ENCODE data around the gene LTO1.

The LTO1 gene

DNA sequence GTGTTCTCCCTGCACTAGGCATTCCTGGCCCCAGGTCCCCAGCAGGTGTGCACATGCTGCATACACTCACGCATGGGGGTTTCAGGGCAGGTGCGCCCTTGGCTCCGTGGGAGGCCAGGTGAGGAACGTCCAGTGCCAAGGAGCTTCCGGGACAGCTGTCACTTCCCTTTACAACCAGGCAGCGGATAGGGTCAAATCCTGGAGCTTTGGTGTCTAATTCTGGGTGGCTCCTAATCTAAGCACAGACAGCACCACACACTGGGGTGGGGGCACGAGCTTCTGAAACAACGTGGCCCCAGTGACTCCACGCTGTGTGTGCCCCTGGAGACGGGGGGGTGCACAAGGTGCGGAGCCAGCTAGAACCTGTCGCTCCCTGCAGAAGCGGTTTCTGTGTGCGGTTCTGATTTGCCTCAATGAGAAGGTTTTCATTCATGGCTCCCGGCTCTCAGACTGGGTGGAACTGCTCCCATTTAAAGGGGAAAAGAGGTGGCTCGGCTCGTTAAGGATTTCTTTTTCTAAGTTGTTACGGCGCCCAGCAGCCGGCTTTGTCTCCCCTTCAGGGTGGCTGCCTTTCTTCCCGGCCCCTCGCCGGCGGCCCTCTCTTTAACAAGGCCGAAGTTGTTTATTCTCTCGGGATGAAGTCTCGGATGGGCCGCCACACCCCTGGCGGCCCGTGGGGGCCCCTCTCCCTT lies 29.2 kb downstream of the LTO1 start:
- Histone ChIP-seq H3K4me3 (ENCODE audit: insufficient read depth, low read depth, low read length, poor library complexity, severe bottlenecking) (no peak overlapping the region), H3K27me3 (replicated peaks; ENCODE audit: control insufficient read depth, insufficient read depth, low read length, poor library complexity, severe bottlenecking) (peaks cover 10% of the 10 kb centered on the region), H3K4me1 (ENCODE audit: control insufficient read depth, insufficient read depth, low read length, poor library complexity, severe bottlenecking) (peaks cover 20% of the 10 kb centered on the region), H3K36me3 (ENCODE audit: control insufficient read depth, insufficient read depth, low read length) (no peaks in the 10 kb centered on the region), H3K27ac (ENCODE audit: insufficient read depth, low read length, poor library complexity, severe bottlenecking) (no peak overlapping the region), H3K9me3 (ENCODE audit: control insufficient read depth, low read length) (no peaks in the 10 kb centered on the region)
- DNase-seq = no peak

DNA sequence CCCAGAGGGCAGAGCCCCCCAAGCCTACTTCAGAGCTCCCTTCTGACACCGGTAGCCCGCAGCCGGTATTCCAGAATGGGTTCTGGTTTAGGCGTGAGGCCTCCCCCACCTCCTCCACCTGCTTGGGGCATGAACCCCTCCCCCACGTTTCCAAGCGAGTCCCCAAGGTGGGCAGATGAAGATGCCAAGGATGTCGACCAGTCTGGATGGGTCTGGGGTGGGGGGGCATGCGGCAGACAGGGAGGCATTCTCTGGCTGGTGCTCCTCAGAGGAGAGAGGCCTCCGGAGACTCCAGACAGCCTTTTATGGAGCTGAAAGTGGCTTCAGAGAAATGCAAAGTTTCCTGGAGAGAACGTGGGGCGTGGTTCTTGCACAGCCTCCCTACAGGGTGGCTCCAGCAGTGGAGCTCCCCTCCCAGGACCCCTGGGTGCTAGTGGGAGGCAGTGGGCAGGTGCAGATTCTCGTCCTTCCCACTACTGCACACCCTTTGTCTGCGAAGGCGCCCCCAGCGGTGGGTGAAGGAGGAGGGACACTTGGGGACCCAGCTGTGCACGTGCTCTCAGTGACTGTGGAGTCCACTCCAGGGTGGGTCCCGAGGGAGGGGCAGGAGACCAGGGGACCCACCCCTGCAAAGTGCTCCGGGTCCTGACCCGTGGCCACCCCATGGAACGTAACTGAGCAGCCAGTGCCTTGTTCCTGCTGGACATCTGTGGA lies 30.0 kb downstream of the LTO1 start:
- Histone ChIP-seq H3K9me3 (ENCODE audit: control insufficient read depth, low read length) (no peaks in the 10 kb centered on the region), H3K27me3 (replicated peaks; ENCODE audit: control insufficient read depth, insufficient read depth, low read length, poor library complexity, severe bottlenecking) (peaks cover 17% of the 10 kb centered on the region), H3K4me1 (ENCODE audit: control insufficient read depth, insufficient read depth, low read length, poor library complexity, severe bottlenecking) (peaks cover 27% of the 10 kb centered on the region), H3K27ac (ENCODE audit: insufficient read depth, low read length, poor library complexity, severe bottlenecking) (no peak overlapping the region), H3K4me3 (ENCODE audit: insufficient read depth, low read depth, low read length, poor library complexity, severe bottlenecking) (no peak overlapping the region), H3K36me3 (ENCODE audit: control insufficient read depth, insufficient read depth, low read length) (no peaks in the 10 kb centered on the region)
- DNase-seq = no peak

DNA sequence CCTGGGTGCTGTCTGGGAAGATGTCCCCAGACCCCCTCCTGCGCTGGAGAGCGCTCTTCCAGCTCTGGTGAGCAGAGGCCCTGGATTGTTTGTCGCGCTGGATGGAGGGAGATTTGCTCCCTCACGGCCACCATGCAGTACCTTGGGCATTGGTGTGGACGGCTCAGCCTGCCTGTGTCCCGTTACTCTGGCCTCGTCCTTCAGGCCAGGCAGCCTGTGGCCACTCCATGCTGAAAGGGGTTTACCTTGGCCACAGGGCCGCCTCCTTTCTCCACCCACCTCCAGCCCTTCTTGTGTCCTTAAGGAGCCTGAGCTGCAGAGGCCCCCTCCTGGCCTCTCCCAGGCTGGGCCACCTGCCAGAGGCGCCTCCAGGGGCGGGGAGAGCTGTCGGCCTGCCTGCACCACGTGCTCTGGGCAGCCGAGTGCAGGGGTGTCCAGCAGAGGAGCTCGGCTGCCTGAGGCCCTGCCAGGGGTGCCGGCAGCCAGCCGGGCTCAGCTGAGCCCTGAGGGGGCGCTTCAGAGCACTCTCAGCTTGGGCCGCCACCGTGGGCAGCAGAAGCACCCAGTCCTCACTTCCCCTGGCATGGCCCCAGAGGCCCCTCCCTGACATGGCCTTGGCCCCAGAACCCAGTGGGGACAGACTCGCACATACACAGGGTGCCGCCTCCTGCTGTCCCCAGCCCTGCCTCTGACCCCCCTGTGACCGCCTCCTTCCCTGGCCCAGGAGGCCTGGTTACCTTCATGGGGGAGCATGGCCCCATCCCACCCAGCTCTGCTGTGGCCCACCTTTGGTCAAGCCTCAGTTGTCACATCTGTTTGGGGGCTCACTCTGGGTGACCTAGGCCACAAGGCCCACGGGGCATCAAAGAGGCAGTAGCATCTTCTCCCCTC lies 30.8 kb downstream of the LTO1 start:
- Histone ChIP-seq H3K36me3 (ENCODE audit: control insufficient read depth, insufficient read depth, low read length) (no peaks in the 10 kb centered on the region), H3K27me3 (replicated peaks; ENCODE audit: control insufficient read depth, insufficient read depth, low read length, poor library complexity, severe bottlenecking) (peaks cover 25% of the 10 kb centered on the region), H3K4me1 (ENCODE audit: control insufficient read depth, insufficient read depth, low read length, poor library complexity, severe bottlenecking) (peaks cover 34% of the 10 kb centered on the region), H3K27ac (ENCODE audit: insufficient read depth, low read length, poor library complexity, severe bottlenecking) (no peak overlapping the region), H3K4me3 (ENCODE audit: insufficient read depth, low read depth, low read length, poor library complexity, severe bottlenecking) (no peak overlapping the region), H3K9me3 (ENCODE audit: control insufficient read depth, low read length) (no peaks in the 10 kb centered on the region)
- no peak for DNase-seq

DNA sequence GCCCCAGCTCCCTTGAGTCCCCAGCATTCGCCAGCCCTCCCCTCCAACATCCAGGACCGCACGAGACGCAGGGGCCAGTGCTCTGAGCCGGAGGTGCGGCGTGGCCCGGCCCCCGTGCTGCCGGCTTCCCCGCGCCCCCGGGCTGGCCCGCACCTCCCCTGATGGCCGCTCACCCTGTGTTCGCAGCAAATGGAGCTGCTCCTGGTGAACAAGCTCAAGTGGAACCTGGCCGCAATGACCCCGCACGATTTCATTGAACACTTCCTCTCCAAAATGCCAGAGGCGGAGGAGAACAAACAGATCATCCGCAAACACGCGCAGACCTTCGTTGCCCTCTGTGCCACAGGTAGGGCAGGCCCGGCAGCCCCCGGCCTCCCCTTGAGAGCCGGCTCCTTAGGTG lies 31.5 kb downstream of the LTO1 start:
- Histone ChIP-seq H3K27ac (ENCODE audit: insufficient read depth, low read length, poor library complexity, severe bottlenecking) (no peak overlapping the region), H3K4me3 (ENCODE audit: insufficient read depth, low read depth, low read length, poor library complexity, severe bottlenecking) (no peak overlapping the region), H3K4me1 (ENCODE audit: control insufficient read depth, insufficient read depth, low read length, poor library complexity, severe bottlenecking) (peaks cover 41% of the 10 kb centered on the region), H3K36me3 (ENCODE audit: control insufficient read depth, insufficient read depth, low read length) (no peaks in the 10 kb centered on the region), H3K9me3 (ENCODE audit: control insufficient read depth, low read length) (no peaks in the 10 kb centered on the region), H3K27me3 (replicated peaks; ENCODE audit: control insufficient read depth, insufficient read depth, low read length, poor library complexity, severe bottlenecking) (peaks cover 31% of the 10 kb centered on the region)
- no peak for DNase-seq

DNA sequence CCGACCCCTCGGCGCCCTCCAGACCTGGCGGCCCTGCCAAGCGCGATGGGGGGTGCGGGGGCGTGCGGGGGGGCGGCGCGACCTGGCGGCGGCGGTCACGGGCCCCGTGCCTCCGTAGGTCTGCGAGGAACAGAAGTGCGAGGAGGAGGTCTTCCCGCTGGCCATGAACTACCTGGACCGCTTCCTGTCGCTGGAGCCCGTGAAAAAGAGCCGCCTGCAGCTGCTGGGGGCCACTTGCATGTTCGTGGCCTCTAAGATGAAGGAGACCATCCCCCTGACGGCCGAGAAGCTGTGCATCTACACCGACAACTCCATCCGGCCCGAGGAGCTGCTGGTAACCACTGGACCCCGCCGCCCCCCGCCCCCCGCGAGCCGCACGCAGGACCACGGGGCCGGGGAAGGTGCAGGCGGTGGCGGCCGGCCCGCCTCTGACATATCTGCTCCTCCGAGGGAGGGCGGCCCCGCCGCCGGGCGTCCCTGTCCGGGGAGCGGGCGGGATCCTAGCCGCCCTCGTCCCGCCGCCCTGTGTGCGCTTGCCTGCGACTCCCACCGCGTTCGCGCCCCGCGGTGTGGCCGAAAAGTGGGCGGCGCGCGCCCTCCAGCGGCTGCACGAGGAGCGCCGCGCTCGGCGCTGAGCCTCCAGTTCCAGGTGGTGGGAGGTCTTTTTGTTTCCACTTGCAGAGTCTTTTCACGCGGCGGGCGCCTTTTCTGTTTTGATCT lies 32.1 kb downstream of the LTO1 start:
- no peak overlapping the region for H3K27ac ChIP-seq (ENCODE audit: insufficient read depth, low read length, poor library complexity, severe bottlenecking)
- H3K9me3 ChIP-seq (ENCODE audit: control insufficient read depth, low read length) = no peaks in the 10 kb centered on the region
- H3K4me1 ChIP-seq (ENCODE audit: control insufficient read depth, insufficient read depth, low read length, poor library complexity, severe bottlenecking) = peaks cover 46% of the 10 kb centered on the region
- H3K27me3 ChIP-seq (replicated peaks; ENCODE audit: control insufficient read depth, insufficient read depth, low read length, poor library complexity, severe bottlenecking) = peaks cover 37% of the 10 kb centered on the region
- peak; percentile 48 to 61 (median 50) for DNase-seq
- H3K36me3 ChIP-seq (ENCODE audit: control insufficient read depth, insufficient read depth, low read length) = no peaks in the 10 kb centered on the region
- H3K4me3 ChIP-seq (ENCODE audit: insufficient read depth, low read depth, low read length, poor library complexity, severe bottlenecking) = peak overlapping the region; percentile 73

DNA sequence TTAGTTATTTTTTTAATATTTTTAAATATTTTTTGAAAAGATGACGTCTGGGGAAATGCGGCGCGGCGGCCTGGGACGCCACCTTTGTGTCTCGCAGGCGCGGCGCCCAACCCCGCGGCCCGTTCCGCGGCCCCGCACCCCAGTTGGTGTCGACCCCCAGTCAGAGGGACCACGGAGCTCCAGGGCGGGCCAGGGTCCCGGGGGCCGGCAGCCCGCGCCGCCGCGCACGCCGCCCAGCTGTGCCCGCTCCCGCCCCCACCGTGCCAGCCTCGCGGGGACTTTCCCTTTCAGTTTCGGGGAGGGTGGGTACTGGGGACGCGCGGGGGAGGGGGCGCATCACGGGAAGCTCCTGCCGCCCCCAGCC lies 32.6 kb downstream of the LTO1 start:
- peaks cover 52% of the 10 kb centered on the region for H3K4me1 ChIP-seq (ENCODE audit: control insufficient read depth, insufficient read depth, low read length, poor library complexity, severe bottlenecking)
- peak overlapping the region; percentile 73 for H3K4me3 ChIP-seq (ENCODE audit: insufficient read depth, low read depth, low read length, poor library complexity, severe bottlenecking)
- no peak overlapping the region for H3K27ac ChIP-seq (ENCODE audit: insufficient read depth, low read length, poor library complexity, severe bottlenecking)
- DNase-seq = peak in 1 of 3 donors; percentile 11
- H3K36me3 ChIP-seq (ENCODE audit: control insufficient read depth, insufficient read depth, low read length) = no peaks in the 10 kb centered on the region
- no peaks in the 10 kb centered on the region for H3K9me3 ChIP-seq (ENCODE audit: control insufficient read depth, low read length)
- peaks cover 43% of the 10 kb centered on the region for H3K27me3 ChIP-seq (replicated peaks; ENCODE audit: control insufficient read depth, insufficient read depth, low read length, poor library complexity, severe bottlenecking)

DNA sequence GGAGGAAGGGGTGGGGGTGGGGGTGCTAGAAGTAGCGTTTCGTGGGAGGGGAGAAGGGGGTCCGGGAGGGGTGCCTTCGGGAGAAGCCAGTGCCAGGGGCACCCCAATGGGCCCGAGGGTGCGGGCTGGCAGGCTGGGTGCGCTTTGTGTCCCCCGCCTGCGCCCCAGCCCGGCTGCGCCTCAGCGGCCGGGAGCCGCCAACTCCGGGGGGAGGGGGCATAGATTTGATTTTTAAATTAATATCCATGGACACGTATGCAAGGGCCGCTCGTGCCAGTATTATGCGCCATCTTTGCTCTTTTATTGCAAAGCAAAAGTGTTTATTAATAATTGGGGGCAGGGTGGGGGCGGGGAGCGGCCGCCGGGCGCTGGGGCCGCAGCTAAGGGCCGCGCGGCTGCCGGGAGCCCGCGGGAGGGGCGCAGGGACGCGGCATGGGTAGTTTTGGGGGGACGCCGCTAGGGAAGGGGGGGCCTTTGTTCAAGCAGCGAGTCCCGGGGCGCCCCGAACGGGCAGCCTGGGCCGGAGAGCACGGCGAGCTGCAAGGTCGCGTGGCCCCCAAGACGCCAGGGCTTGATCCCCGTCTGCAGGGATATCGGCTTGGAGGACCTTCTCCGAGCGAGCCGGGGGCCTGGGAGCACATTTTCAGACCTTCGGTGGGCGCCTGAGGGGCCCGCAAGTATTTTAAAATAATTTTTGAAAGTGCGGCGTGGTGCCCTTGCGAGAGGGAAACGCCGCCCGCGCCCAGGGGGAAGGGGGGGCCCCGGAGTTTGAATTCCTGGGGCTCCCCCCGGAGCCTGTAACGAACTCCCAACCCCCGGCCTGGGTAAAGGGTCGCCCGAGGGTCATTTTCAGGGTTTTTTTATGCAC lies 33.2 kb downstream of the LTO1 start:
- Histone ChIP-seq H3K27ac (ENCODE audit: insufficient read depth, low read length, poor library complexity, severe bottlenecking) (no peak overlapping the region), H3K4me3 (ENCODE audit: insufficient read depth, low read depth, low read length, poor library complexity, severe bottlenecking) (peak overlapping the region; percentile 73), H3K9me3 (ENCODE audit: control insufficient read depth, low read length) (no peaks in the 10 kb centered on the region), H3K36me3 (ENCODE audit: control insufficient read depth, insufficient read depth, low read length) (no peaks in the 10 kb centered on the region), H3K27me3 (replicated peaks; ENCODE audit: control insufficient read depth, insufficient read depth, low read length, poor library complexity, severe bottlenecking) (peaks cover 48% of the 10 kb centered on the region), H3K4me1 (ENCODE audit: control insufficient read depth, insufficient read depth, low read length, poor library complexity, severe bottlenecking) (peaks cover 58% of the 10 kb centered on the region)
- DNase-seq = no peak

DNA sequence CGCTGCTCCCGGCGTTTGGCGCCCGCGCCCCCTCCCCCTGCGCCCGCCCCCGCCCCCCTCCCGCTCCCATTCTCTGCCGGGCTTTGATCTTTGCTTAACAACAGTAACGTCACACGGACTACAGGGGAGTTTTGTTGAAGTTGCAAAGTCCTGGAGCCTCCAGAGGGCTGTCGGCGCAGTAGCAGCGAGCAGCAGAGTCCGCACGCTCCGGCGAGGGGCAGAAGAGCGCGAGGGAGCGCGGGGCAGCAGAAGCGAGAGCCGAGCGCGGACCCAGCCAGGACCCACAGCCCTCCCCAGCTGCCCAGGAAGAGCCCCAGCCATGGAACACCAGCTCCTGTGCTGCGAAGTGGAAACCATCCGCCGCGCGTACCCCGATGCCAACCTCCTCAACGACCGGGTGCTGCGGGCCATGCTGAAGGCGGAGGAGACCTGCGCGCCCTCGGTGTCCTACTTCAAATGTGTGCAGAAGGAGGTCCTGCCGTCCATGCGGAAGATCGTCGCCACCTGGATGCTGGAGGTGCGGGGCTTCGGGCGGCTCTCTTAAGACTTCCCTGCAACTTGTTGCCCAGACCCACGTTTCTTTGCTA lies 34.1 kb downstream of the LTO1 start, which contains the start of gene CCND1:
TSS of gene CCND1 (plus strand) at position 162 of the 587 bp plus-strand sequence. CDS start at position 320, 158 bp downstream.
- peaks cover 55% of the 10 kb centered on the region for H3K27me3 ChIP-seq (replicated peaks; ENCODE audit: control insufficient read depth, insufficient read depth, low read length, poor library complexity, severe bottlenecking)
- H3K4me1 ChIP-seq (ENCODE audit: control insufficient read depth, insufficient read depth, low read length, poor library complexity, severe bottlenecking) = peaks cover 61% of the 10 kb centered on the region
- H3K36me3 ChIP-seq (ENCODE audit: control insufficient read depth, insufficient read depth, low read length) = no peaks in the 10 kb centered on the region
- H3K9me3 ChIP-seq (ENCODE audit: control insufficient read depth, low read length) = no peaks in the 10 kb centered on the region
- no peak for DNase-seq
- H3K27ac ChIP-seq (ENCODE audit: insufficient read depth, low read length, poor library complexity, severe bottlenecking) = no peak within 1 kb of the TSS
- peak within 1 kb of the TSS; percentile 73 for H3K4me3 ChIP-seq (ENCODE audit: insufficient read depth, low read depth, low read length, poor library complexity, severe bottlenecking)
